Glomerular visceral epithelial cell (primary cell): ENCODE results near the gene KRR1.
"Not testable (repeated sequence)": the region's sequence is repeated elsewhere in the genome, so short reads cannot be mapped to it uniquely, and the experiment has no call there.

ENCODE experiments used
- DNase-seq: peaks from one replicate; pipeline ENCODE4 v3.0.0-alpha.2; 2016; ENCODE audit errors: extremely low spot score

Gene KRR1

DNA sequence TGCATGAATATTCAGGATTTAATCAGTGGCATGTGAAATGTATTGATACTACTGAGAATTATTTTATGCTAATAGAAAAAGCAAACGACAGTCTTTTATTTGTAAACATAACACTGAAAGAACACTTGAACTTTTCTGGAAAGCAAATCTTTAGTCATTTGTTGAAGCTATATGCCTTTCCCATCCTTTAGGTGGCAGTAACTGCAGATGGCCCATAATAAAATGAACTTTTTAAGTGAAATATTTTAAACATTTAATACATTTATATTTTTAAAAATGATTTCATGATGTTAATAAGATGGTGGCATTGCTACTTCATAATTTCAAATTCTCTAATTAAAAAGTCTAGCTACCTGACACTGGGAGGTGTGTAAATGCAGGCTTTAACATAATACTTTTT lies 13.9 kb upstream of the KRR1 start:
- no peak for DNase-seq

DNA sequence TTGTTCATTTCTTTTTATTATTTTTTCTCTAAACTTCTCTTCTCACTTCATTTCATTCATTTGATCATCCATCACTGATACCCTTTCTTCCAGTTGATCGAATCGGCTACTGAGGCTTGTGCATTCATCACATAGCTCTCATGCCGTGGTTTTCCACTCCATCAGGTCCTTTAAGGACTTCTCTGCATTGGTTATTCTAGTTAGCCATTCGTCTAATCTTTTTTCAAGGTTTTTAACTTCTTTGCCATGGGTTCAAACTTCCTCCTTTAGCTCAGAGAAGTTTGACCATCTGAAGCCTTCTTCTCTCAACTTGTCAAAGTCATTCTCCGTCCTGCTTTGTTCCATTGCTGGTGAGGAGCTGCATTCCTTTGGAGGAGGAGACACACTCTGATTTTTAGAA lies 10.7 kb upstream of the KRR1 start:
- peak; percentile 26 for DNase-seq

DNA sequence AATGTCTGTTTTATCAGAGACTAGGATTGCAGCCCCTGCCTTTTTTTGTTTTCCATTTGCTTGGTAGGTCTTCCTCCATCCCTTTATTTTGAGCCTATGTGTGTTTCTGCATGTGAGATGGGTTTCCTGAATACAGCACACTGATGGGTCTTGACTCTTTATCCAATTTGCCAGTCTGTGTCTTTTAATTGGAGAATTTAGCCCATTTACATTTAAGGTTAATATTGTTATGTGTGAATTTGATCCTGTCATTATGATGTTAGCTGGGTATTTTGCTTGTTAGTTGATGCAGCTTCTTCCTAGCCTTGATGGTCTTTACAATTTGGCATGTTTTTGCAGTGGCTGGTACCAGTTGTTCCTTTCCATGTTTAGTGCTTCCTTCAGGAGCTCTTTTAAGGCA lies 9.8 kb upstream of the KRR1 start:
- not testable (repeated sequence) for DNase-seq

DNA sequence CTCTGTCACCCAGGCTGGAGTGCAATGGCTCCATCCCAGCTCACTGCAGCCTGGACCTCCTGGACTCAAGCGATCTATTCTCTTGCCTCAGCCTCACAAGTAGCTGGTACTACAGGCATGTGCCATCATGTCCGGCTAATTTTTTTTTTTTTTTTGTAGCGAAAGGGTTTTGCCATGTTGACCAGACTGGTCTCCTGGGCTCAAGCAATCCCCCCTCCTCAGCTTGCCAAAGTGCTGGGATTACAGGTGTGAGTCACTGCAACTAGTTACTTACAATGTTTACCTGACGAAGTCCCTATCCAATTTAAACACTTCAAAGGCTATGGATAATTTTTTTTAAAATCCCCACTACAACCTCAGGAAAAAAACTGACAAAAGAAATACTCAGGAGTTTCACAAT lies 1.8 kb downstream of the KRR1 start:
- no peak for DNase-seq

DNA sequence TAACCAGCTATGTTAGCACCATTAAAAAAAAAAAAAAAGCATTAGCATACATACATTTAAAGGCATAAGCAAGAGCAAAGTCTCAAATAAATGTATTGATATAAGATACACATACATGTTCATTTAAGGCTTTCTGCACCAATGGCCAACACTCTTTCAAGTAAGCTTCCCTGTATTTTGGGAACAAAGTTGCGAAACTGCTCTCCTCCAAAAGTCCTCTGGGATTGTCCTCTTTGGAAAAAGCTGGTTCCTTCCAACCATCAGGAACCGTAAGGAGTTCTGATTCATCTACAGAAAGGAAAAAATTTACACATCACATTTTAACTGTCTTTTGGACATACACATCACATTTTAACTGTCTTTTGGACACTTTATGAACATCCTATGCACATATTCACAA lies 3.2 kb downstream of the KRR1 start:
- DNase-seq, result no peak

DNA sequence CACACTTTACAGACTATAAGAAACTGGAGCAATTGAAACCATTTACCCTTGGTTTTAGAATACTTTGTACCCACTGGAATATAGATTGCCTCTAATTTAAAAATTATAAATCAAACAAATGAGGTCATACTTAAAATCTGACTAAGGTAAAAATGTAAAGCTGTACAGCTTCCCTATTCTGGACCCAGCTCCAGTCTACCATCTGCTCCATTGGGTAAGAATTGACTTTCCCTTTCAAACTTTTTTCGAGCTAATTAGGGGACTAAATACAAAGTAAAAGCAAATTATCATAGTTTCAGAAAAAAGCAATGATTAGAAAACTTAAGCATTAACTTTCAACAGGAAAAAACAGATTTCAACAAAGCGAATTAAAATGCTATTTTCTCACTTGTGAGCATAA lies 4.3 kb downstream of the KRR1 start:
- no peak for DNase-seq

DNA sequence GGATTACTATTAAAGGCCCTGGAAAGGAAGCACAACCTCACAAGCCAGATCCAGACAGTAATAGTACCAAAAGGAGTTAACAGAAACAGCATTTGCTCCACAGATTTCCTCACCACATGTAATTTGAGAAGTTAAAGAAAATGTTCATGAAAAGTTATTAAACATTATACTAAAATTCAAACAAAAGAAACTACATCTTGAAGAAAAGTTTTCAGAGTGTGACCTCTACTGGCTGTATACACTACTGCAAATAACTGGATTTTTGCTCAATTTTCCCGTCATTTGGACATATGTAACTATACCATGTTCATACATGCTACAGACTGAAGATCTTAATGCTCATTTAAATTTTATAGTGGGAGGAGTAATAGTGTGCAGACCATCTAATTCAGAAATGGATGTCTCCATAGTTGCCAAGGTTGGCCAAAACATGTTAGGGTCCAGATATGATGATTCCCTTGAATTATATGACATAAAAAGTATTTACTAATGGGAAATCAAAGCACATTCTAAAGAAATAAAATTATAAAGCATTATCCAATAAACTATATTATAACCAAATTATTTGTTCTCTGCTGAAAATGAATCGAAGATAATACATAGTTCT lies 5.6 kb downstream of the KRR1 start:
- DNase-seq, result peak; percentile 35

DNA sequence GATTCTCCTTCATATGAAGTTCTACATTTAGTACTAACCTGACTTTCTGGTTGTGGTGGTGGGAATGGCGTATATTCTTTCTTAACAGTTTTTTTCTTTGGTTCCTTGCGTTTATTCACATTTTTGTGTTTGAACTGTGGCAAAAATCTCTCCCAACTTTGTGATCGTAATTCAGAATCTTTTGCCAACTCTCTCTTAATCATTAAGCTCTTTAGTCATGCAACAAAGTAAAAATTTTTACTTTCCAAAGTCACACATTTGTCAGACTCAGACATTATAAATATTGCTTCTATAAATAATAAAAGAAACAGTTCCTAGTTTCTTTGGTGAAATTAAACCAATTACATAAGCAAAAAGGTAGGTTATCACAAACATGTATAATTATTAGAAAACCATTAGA lies 7.5 kb downstream of the KRR1 start:
- no peak for DNase-seq

DNA sequence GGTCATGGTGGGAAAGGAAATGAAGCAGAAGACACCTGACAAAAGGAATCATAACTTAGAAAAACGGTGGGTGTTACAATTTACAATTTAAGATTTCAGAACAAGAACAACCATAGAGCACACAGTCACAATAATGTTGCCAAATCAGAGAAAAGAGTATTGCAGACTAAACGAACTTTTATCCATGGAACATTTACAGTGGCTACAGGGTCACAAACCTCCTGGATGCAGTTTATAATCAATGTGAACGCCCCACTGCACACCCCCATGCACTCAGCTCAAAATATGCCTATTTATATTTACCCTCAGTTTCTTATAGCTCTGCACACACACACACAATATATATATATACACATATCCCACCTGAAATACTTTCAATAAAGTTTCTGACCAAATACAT lies 8.0 kb downstream of the KRR1 start:
- no peak for DNase-seq

DNA sequence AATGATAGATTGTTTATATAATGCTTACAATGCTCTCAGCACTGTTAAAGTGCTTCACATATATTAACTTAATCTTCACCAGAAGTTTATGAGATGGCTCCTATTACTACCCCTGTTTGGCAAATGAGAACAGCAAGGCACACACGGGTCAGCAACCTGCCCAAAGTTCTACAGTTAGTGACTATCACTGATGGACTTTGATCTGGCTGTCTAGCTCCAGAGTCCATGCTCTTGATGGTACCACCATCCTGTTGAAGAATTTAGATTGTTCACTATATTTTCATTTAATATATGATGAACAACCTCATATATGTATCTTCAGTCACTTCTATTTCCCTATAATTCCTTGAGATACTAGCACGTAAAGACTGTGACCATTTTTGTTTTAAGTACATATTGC lies 20.2 kb downstream of the KRR1 start:
- DNase-seq, result no peak

DNA sequence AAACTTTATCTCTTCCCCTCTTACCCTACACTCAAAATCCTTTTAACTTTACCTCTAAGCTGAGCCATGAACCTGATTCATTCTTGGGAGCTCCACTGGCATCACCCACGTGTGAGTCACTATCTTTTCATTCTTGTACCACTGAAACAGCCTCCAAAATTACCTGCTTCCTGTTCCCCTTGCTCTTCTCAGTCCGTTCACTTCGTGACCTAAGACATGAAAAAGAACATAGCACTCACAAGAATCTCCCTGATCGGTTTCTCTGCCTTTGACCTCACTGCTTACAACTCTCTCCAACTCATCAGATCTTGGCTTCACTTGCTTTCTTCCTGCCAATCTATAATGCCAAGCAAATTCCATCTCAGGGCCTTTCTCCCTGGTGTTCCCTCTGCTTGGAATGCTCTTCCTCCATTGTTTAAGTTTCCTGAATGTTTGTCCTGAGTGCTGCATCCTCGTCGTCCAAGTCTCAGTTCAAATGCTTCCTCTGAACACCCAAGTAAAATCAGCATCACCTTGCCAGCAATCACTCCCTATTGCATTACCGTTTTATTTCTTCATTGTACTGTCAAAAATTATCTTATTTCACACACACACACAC lies 21.7 kb downstream of the KRR1 start:
- DNase-seq, result peak; percentile 35

DNA sequence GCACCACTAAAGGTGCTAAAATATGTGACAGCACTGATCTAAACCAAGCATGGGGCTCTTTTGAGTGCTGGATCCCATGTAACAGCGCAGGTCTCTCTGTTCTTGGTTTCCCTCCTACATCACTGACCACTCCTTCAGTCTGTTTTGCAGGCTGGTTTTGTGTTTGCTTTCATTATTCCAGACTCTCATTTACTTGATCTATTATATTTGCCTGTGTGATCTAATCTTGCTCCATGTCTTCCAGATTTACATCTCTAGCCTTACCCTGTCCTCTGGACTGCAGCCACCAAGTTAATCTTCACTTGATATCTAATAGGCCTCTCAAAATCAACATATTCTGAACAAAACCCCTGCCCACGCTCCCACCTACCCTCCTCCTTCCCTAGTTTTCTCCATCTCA lies 22.2 kb downstream of the KRR1 start:
- DNase-seq, result no peak

DNA sequence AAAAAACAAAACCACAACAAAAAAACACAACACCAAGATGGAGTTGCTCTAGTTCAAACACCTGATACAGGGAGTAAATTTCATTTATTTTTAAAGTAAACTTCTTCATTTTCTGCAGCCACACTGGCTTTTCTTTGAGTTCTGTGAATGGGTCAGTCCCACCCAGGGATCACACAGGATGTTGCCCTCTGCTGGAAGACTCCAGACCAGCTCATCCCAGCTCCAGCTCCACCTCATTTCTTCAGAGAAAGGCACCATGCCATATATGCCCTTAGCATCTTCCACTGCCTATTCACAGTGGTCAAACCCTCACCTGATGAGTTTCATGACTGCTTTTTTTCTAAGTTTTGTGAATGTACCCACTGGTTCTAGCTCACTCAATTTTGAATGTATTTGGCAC lies 22.9 kb downstream of the KRR1 start:
- peak; percentile 25 for DNase-seq

DNA sequence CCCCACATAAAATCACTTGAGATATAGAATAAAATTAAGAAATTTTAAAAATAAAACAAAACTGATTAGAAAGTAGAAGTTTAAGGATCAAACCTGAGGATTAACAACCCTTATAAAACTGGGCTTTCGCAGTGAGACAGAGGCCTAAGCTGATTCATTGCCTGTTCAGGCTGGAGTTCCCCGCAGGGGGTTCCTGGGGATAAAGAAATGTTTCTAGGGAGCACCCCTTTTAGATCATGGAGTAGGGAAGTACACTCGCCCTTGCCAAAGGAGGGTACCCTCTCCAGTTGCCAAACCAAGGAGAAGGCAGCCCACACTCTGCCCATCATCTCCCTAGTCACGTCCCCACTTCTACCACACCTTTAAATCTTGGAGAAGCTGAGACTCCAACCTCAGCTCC lies 24.1 kb downstream of the KRR1 start:
- no peak for DNase-seq

DNA sequence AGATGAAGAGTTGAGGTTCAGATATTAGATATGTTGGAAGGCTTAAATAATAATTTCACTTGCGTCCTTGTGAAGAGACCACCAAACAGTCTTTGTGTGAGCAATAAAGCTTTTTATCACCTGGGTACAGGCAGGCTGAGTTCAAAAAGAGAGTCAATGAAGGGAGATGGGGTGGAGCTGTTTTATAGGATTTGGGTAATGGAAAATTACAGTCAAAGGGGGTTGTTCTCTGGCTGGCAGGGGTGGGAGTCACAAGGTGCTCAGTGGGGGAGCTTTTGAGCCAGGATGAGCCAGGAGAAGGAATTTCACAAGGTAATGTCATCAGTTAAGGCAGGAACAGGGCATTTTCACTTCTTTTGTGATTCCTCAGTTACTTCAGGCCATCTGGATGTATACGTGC lies 27.0 kb downstream of the KRR1 start:
- DNase-seq, result not testable (repeated sequence)

DNA sequence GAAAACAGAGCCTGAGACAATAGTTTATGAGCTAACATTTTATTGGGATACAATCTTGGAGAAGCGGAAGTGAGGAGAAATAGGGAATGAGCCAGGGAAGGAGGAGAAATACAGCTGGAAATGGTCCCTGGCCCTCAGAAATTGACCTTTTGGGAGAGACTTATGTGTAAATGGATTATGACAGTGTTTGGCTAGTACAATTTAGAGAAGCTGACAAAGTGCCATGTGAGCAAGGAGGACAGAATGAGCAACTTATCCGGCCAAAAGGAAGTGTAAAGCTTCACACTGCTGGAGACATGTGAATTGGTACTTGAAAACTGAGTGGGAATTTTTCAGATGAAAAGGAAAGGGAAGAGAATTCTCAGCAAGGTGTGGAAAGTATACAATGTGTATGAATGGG lies 28.0 kb downstream of the KRR1 start:
- no peak for DNase-seq

DNA sequence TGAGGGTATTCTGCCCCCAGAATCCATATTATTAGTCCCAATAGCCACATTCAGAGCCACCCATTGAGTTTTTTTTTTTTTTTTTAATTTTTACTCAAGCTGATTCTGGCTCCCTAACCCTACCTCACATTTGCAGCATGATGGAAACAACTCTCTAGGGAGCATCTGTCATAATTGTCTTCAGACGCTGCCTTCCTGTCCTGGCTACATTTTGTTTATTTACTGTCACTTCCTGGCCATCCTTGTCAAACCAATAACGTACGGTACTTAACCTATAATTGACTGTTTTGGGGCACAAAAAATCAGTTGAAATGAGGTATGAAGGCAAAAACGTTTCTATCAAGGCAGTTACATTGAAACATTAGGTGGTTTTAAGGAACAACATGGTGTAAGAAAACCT lies 28.8 kb downstream of the KRR1 start:
- no peak for DNase-seq

DNA sequence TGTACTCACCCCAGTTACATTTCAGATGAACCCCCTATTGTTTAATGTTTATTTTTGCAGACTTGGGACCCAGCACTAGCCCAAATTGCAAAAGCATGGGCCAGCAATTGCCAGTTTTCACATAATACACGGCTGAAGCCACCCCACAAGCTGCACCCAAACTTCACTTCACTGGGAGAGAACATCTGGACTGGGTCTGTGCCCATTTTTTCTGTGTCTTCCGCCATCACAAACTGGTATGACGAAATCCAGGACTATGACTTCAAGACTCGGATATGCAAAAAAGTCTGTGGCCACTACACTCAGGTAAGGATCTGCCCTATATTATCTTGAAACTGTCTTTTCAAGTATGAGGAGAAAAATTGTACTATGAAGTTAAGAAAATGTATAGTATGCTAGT lies 29.6 kb downstream of the KRR1 start:
- DNase-seq, result peak; percentile 29

DNA sequence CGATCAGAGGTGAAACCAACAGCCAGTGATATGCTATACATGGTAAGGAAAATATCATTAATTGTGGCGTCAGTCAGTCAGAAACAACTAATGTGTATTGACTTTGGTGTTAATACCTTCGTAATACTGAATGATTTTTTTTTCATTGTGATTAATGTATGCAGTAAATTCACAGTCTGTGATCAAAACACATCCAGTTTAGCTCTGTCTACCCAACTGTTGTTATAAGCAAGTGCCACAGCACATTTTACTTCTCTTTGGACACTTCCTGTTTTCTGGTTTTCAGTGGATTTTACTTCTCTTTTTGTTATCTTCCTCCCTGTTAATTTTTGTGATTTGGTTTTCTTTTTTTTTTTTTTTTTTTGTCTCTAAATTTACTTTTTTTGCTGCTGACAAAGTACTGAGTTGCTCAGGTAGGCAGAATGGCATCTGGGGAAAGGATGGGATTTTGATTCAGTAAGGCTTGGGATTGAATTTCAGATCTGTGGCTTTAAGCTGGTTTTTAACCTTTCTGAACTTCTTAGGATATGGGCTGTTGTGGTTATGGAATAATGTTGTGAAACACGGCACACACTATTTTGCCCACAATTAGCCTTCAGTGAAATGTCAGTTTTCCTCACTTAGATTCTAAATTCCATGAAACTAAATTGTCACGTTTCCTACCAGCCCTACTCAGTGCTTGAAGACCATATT lies 30.2 kb downstream of the KRR1 start:
- DNase-seq, result peak; percentile 23

DNA sequence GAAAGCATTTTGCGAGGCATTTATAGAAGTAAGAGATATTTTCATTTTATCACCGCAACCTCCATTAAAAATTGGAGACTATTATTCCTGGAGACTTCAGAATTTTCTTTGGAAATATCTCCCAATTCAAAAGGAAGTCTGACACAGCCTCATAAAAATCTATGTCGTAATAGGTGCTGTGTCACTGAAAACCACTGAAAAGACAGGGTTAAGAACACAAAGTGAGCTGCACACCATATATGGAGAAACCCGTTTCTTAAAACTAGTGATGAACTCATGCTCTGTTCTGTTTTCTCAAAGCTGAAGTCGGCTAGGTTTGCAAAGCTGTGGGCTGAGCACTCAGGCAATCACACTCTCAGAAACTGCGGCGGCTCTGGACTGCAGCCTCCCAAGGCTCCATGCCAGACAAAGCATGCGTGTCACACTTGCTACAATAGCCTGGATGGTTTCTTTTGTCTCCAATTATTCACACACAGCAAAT lies 30.9 kb downstream of the KRR1 start, which contains the start of gene GLIPR1:
Gene GLIPR1, plus strand, starts transcription at position 287 of the 481 bp plus-strand sequence. Its CDS starts 126 bp downstream, at position 413.
- DNase-seq, result peak; percentile 92

DNA sequence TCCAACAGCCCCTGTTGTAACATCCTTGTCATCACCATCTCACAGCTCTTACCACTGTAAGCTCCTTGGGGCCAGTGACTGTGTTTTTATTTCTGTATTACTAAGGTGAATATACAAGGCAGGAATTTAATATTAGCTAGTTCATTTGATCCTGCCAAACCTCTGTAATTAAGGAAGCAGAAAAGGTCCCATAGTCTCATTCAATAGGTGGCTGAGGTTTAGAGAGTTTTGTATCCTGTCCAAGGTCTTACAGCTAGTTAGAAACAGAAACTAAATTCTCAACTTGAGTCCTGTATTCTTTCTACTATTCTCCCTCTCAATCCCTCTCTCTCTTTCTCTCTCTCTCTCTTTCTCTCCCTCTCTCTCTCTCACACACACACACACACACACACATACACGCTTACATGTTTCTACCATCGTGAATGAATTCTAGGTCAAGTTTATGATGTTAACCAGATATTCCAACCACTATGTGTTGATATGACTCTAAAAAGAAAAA lies 31.4 kb downstream of the KRR1 start:
- peak; percentile 43 for DNase-seq

DNA sequence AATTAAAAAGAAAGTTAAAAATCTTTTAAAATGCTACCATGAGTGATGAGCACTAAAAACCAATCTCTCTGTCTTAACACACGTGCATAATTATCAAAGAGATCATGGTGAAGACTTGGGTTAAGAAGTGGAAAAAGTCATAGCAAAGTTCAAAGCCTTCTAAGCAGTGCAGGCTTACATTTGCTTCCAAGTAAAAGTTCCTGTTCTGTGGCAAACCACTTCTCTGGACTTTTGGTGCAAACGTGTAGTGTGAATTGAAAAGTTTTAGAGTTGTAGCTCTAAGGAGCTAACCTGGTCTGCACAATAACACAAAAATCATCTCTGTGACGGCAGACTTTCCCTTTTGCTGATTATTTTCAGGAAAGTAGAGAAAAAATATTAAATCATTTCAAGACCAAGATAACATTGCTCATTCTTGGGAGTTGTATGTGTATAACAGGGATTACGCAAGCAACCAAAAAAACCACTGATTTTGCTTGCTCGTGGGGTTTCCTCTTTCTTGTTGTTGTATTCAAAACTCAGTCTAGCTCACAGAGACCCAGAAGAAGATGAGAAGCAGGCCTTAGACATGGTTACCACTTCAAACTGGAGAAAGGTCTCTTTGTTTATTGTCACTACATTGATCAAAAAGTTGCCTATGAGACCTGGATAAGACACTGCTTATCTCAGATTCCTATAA lies 33.2 kb downstream of the KRR1 start:
- DNase-seq, result no peak
